Measurements from ENCODE around the gene PDE4B.

- TF ChIP-seq CTCF (conservative IDR thresholded peaks at IDR 0.05 in 1 of 2, IDR thresholded peaks at IDR 0.05 in 1 of 2; ENCODE audit: extremely low read depth in 1 of 2, insufficient read depth in 1 of 2, low read depth in 1 of 2, low read length in 2 of 2): no peak
- TF ChIP-seq EZH2 (IDR thresholded peaks at IDR 0.05; ENCODE audit: borderline replicate concordance, low read length): no peak
Observed at GRCh38 chr1:66119148-66119547, 326.5 kb downstream of the PDE4B start.
